ENCODE results near the gene ZBTB43.

The ZBTB43 gene

DNA sequence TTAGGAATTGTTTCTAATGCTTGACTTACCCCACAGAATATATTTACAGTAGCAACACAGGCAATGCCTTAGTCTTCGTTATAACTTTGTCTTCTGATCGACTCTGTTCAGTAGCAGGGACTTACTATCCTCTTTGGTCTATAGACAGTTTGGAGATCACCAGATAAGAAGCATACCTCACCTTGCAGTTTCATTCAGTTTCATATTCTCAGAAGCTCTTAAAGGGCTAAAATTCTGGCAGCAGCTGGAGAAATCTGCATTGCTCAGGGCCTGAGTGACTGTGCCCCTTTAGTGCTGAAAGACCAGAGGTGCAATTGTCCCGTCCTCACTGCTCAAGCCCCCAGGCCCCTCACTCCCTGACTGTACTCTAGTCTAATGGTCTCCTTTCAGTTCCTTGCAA is 26.0 kb downstream of the ZBTB43 start:
- no peak for DNase-seq (ENCODE audit: low spot score)

DNA sequence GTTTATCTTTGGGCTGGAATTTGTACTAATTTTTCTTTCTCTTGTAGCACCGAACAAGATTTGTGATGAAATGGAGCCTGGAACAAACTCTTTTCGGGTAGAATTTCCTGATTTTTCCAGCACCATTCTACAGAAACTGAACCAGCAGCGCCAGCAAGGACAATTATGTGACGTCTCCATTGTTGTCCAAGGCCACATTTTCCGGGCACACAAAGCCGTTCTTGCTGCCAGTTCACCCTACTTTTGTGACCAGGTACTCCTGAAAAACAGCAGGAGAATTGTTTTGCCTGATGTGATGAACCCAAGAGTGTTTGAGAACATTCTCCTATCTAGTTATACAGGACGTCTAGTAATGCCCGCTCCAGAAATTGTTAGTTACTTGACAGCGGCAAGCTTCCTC is 27.6 kb downstream of the ZBTB43 start:
- DNase-seq (ENCODE audit: low spot score), result no peak

- DNase-seq (ENCODE audit: low spot score), result no peak
These were observed 28.2 kb downstream of the ZBTB43 start for GRCh38 chr9:126833020-126833419.

DNA sequence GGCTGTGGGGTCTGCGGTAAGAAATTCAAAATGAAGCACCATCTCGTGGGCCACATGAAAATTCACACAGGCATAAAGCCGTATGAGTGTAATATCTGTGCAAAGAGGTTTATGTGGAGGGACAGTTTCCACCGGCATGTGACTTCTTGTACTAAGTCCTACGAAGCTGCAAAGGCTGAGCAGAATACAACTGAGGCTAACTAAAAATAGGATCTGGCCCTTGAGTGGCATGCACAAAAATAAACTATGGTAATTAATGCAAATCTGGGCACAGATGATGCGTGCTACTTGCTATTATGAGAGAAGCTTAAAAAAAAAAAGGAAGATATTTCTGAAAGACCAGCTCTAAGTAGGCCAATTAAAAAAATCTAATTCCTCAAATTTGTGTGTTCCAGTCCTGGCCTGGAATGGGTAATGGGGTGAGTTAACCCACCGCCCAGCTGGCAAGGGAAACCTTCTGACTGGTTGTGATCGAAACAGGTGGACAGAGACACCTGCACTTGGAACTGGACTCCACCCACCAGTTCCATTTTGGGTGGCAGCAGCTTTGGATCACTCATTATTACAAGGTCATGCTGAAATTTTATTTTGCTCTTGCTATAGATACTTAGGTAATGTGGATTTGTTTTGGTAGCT is 29.0 kb downstream of the ZBTB43 start:
- DNase-seq (ENCODE audit: low spot score), result no peak

DNA sequence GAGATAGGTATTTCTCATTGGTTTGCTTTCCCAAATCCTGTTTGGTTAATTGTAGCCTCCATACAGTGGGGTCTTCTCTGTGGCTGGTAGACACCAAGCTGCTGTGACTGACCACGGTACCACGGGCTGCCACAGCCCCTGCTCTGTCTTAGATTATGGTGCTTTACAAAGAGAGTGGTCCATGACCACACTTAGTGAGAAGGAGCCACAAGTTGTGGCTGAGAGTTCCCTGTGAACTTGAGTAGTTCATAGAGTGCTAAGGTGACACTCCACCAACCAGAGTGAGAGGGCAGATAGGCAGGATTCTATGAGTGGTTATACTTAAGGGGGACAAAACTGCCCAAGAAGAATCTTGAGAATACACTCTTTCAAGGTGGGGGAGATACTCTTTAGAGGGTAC is 29.8 kb downstream of the ZBTB43 start:
- DNase-seq (ENCODE audit: low spot score), result no peak

DNA sequence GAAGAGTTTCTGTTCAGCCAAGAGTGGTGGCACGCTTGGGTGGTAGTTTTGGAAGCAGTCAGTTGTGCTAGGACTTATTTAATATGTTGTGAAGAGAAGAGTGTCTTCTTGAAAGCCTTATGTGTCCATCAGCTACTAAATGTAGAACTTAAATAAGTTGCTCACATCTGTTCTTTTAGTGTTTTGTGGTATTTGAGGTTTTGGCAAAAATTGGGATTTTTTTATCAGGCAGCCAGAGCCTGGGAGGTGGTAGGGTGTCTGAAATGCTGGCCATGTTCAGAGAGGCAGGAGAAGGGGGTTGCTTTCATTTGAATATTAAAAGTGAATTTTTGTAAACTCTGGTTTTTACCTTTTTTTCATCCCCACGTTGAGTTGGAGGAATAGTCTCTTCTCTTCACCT is 31.4 kb downstream of the ZBTB43 start:
- DNase-seq (ENCODE audit: low spot score), result no peak

DNA sequence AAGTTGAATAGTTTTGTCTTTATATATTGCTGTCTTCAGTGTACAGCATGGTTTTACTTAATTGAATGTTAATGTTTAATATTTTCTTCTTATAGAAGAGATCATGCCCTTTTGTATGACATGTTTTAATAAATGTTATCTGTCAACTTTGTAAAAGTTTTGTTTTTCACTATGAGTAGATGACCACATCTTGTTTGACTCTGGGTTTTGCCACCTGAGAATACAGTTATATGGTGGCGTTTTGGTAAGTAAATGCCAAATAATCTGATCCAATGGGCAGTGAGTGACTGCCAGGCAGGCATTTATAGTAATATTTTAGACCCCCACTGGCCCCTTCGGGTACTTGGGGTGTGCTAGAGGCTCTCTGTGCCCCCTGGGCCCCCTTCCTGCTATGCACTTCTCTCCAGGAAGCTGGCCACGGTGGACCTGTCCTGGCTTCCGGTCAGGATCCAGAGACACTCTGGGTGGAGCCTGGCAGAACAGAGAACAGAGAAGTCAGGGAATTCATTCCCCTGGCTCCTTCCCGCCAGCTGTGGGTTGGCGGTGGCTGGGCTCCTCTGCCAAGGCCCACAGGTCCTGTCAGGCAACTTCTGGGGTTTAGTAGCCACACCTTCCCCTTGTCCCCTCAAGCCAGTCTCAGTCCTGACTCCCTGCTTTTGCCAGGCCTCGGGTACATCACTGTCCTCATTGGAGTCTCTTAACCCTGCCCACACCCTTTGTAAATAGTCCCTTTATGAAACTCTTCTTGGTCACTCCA is 33.4 kb downstream of the ZBTB43 start:
- no peak for DNase-seq (ENCODE audit: low spot score)

- DNase-seq (ENCODE audit: low spot score), result no peak
These were observed 34.1 kb downstream of the ZBTB43 start for GRCh38 chr9:126838895-126839294.

DNA sequence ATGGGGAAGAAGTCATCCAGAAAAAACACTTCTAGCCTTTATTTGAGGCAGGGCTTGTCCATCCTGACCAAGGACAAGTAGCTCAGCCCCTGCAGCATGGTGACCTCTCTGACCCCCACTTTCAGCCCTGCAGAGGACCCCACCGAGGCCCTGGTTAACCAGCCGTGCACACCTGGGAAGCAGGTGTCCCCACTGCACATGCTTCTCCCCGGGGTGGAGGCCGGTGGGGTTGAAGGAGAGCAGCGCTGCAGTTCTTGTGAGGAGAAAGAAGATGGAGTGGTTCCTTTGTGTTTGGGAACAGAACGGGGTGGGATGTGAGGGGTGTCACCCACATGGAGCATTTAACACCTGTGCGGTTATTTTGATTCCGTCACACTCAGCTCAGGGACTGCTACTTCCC is 34.5 kb downstream of the ZBTB43 start:
- no peak for DNase-seq (ENCODE audit: low spot score)

GRCh38 chr9:126842220-126842842 is 37.5 kb downstream of the ZBTB43 start:
- DNase-seq (ENCODE audit: low spot score), result no peak

- no peak for DNase-seq (ENCODE audit: low spot score)
These were observed 38.3 kb downstream of the ZBTB43 start for GRCh38 chr9:126842977-126843799.

DNA sequence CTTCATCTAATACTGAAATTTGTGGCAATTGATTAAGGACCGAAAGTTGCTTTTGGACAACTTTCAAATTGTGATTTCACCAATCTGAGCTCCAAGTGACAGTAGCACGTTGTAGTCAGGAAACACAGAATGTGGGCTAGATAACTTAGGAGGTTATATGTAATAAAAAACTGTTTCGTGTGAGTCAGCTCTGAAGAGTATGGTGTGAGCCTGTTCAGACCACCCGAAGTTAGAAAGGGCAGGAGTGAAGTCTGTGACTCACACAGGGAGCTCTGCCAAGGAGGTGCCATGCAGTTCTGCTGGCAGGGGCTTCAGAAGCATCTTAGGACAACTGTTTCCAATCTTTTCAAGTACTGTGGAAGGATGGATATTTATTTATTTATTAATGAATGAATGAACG is 39.2 kb downstream of the ZBTB43 start:
- DNase-seq (ENCODE audit: low spot score), result no peak

- DNase-seq (ENCODE audit: low spot score), result no peak
These were observed 42.2 kb downstream of the ZBTB43 start for GRCh38 chr9:126847051-126847450.

DNA sequence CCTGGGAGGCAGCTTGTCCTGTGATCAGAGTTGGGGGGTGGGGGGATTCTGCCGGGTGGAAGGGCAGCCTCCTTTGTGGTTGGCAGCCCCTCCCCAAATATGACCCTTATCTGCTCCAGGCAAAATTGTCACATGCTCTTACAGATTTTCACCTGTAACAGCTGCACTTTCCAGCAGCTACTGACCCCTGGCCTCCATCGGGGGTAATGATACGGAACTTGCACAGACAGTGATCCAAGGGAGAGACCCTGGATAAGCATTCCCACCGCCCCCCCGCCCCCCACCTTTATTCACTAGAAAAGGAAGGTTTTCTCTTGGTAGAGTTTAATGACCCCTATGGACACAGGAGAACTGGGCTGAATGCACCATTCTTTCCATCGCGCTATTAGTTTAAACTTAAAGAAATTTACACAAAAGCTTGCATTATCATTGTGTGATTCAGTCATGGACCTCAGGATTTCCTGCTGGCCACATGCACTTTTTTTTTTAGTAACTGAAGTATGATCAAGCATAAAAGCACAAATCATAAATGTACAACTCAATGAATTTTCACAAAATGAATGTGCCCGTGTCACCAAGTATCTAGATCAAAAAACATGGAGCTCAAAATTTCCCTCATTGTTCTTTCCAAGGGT is 44.9 kb downstream of the ZBTB43 start:
- no peak for DNase-seq (ENCODE audit: low spot score)

- DNase-seq (ENCODE audit: low spot score), result no peak
These were observed 46.5 kb downstream of the ZBTB43 start for GRCh38 chr9:126851286-126851880.

DNA sequence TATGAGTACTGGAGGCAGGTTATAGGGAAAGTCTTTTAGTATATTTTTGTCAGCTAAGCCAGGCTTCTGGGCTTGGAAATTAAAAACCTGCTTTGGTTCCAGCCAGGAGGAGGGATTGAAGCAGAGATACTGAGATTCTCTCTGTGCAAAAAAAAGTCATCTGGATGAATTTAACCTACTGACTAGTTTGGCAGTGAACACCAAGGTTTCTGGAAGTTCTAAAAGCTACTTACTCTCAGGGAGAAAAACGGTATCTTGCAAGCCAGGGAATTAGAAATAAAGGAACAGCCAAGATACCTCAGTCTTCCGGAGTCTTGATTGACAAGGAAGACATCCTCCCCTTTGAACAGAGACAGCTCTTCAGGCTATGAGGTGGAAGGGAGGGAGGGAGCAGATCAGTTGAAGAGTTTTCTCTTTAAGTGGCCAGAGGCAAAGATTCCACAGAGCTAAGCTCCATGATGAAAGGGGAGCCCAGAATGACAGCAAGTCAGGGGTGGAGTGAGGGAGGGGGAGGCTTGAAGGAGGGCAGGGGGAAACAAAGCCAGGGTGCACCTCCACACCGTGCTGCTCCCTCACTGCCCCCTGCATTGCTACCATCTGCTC is 47.3 kb downstream of the ZBTB43 start:
- DNase-seq (ENCODE audit: low spot score), result no peak

GRCh38 chr9:126853667-126854066 is 48.8 kb downstream of the ZBTB43 start:
- no peak for DNase-seq (ENCODE audit: low spot score)

DNA sequence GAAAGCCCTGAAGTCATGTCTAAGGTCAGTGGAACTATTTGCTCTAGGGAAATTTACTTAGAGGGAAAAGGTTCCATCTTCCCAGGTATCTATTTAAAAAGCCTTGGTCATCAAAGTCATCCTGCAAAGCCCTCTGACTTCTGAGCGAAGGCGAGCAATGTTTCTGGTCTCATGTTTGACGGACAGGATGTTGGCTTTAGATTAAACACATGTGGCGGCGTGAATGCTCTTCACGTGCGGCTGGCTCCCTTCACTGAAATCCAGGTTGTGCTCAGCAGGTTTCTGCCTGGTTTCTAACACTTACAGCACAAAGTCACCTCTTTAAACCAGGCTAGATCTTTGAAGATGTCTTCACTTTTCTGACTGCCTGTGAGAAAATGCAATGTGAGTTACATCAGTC is 49.9 kb downstream of the ZBTB43 start:
- DNase-seq (ENCODE audit: low spot score), result no peak

GRCh38 chr9:126856326-126856877 is 51.6 kb downstream of the ZBTB43 start:
- no peak for DNase-seq (ENCODE audit: low spot score)

DNA sequence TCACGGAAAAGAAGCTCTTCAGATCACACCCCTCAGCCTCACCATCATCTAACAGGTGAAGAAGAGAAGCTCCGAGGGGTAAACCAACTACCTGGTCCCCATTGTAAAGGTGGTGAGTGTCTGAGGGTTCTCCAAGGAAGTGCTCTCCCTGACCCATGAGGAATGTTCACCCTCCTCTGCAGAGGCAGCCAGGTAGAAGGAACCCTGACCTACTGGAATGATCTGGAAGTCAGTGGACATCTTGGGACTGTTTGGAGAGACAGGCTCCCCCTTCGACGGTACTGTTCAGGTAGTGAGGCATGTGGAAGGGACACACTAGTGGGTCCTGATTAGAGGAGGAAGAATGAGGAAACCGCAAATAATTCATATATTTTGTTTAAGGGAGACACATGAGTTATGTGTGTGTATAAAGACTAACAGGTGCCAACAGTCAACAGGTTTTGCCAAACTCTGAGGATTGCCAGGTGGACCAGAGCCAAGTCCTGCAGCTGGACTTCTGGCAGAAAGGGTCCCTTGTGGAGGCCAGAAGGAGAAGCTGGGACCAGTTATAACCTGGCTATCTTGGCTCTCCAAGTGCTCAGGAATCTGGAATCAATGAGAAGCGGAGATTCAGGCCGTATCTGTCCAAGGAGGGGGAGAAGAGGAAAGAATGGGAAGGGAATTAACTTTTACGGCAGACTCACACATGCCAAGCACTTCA is 52.6 kb downstream of the ZBTB43 start:
- no peak for DNase-seq (ENCODE audit: low spot score)
